Activated CD8-positive, alpha-beta memory T cell treated with anti-CD3 and anti-CD28 coated beads, Interleukin-2, amount 50 U/mL, for 24 hours (primary cell): ENCODE data around the gene SLC8B1.

Experiments used
- DNase-seq: peaks from one replicate; pipeline ENCODE4 v3.0.0-alpha.2; 2020; ENCODE audit errors: extremely low read depth

The SLC8B1 gene

GRCh38 chr12:113295886-113296556 lies 38.9 kb downstream of the SLC8B1 start:
- no peak for DNase-seq

GRCh38 chr12:113293100-113293499 lies 41.8 kb downstream of the SLC8B1 start:
- no peak for DNase-seq

GRCh38 chr12:113292547-113292946 lies 42.4 kb downstream of the SLC8B1 start:
- no peak for DNase-seq

GRCh38 chr12:113292091-113292490 lies 42.8 kb downstream of the SLC8B1 start:
- DNase-seq, result no peak

- DNase-seq, result no peak
Observed at GRCh38 chr12:113291586-113291985, 43.3 kb downstream of the SLC8B1 start.

GRCh38 chr12:113290506-113290905 lies 44.4 kb downstream of the SLC8B1 start:
- DNase-seq, result no peak

- no peak for DNase-seq
Observed at GRCh38 chr12:113289361-113289760, 45.5 kb downstream of the SLC8B1 start.

- no peak for DNase-seq
Observed at GRCh38 chr12:113287899-113288282, 47.0 kb downstream of the SLC8B1 start.

- no peak for DNase-seq
Observed at GRCh38 chr12:113287146-113287898, 47.6 kb downstream of the SLC8B1 start.

GRCh38 chr12:113286712-113287111 lies 48.2 kb downstream of the SLC8B1 start:
- no peak for DNase-seq

- DNase-seq, result no peak
Observed at GRCh38 chr12:113285679-113286610, 49.0 kb downstream of the SLC8B1 start.

GRCh38 chr12:113284751-113285150 lies 50.2 kb downstream of the SLC8B1 start:
- no peak for DNase-seq

- DNase-seq, result no peak
Observed at GRCh38 chr12:113278633-113279032, 56.3 kb downstream of the SLC8B1 start.

- DNase-seq, result no peak
Observed at GRCh38 chr12:113278141-113278540, 56.8 kb downstream of the SLC8B1 start.

- no peak for DNase-seq
Observed at GRCh38 chr12:113277511-113277910, 57.4 kb downstream of the SLC8B1 start.

- no peak for DNase-seq
Observed at GRCh38 chr12:113276946-113277500, 57.9 kb downstream of the SLC8B1 start.

GRCh38 chr12:113276306-113276705 lies 58.6 kb downstream of the SLC8B1 start:
- DNase-seq, result no peak

- DNase-seq, result no peak
Observed at GRCh38 chr12:113274848-113275247, 60.1 kb downstream of the SLC8B1 start.

- DNase-seq, result no peak
Observed at GRCh38 chr12:113273053-113273725, 61.7 kb downstream of the SLC8B1 start.

- DNase-seq, result no peak
Observed at GRCh38 chr12:113271853-113272561, 62.9 kb downstream of the SLC8B1 start.

GRCh38 chr12:113271466-113271852 lies 63.5 kb downstream of the SLC8B1 start:
- DNase-seq, result no peak
